GM12892 (cell line): ENCODE data around the gene BCL10. TPM values are rescaled to one million over a fixed set of nuclear protein-coding genes. Genes with fewer than 3 reads are reported as not detected.

ENCODE experiments used
- DNase-seq: peaks from one replicate; pipeline ENCODE4 v3.0.0; 2011; ENCODE audit not compliant: insufficient read length
- FAIRE-seq: peaks from 2 replicates; lab custom pipeline; 2011; peaks lifted over from hg19 to GRCh38; lab: Jason Lieb, UNC
- POLR2A ChIP-seq: IDR thresholded peaks from 2 replicates; pipeline ENCODE4 v1.6.1; 2011; ENCODE audit warnings: low read depth, low read length, control low read depth
- POLR2AphosphoS5 ChIP-seq: IDR thresholded peaks from 2 replicates; pipeline ENCODE4 v1.6.1; 2011; ENCODE audit warnings: low read depth, low read length, control low read depth
- TAF1 ChIP-seq: IDR thresholded peaks from 2 replicates; pipeline ENCODE4 v1.6.1; 2011; ENCODE audit warnings: low read depth, mild to moderate bottlenecking, control low read depth, low read length, borderline replicate concordance
- polyA plus RNA-seq: library from polyadenylated mRNA; unstranded; fragments of >200 nt; gene quantifications from one replicate; pipeline ENCODE4 v1.2.1, GENCODE V29; 2012; ENCODE audit warnings: missing spikeins, inconsistent platforms; ENCODE audit not compliant: missing spikeins

The BCL10 gene
- 18.7 TPM for polyA plus RNA-seq

DNA sequence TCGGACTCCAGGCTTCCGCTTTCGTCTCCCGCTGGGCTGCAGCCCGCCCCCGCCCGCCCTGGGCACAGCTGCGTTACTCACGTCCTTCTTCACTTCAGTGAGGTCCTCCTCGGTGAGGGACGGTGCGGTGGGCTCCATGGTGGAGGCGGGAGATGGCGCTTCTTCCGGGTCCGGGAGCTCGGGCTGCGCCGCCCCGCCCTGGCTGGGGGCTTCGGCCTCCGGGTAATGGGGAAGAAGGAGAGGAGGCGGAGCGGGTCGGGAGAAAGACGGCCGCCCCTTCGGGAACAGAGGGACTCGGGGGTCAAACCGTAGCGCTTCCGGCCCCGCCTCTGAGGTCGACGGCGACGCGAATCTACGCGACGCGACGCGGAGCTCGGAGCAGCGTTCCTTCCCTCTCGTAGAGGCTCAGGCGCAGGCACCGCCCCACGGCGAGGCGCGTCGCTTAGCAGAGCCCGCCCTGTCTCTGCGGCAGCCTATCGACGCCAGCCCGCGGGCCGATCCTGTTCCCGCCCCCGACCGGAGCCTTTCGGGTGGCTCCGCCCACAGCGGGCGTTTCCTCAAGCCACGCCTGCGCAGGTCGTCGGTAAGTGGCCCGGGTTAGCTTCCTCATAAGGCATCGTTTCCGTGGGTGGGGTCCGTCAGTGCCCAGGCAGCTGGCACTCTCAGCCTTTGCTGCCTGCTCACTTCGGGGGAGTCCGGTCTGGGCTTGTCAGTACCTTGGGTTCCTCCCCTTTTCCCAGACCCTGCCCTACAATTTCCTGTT lies at the start of gene BCL10:
Gene BCL10 (minus strand): TSS at position 418 of the 763 bp plus-strand sequence. CDS start 280 bp downstream, at position 138.
- FAIRE-seq: peak; percentile 99
- DNase-seq: peak; percentile 86
- TF ChIP-seq POLR2A (peak; percentile 80), TAF1 (0 out of 2 replicates have a peak, but pooled peaks have one; percentile 20), POLR2AphosphoS5 (peak; percentile 81)

DNA sequence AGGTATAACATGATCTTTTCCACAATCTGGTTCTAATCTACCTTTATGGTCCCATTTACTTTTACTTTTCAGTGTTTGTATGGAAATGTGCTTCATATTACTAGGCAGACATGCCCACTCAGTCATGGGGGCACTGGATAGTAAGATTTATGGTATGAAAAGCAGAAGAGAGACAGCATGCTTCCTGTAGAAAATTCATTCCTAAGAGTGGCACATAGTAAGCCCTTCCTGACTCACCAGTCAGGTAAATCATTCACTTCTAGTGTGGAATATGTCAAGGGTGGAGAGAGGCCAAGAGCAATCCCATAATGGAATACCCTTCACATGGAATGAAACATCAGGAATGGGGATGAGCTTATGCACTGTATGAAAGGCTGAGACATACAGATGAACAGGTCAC lies 49.5 kb upstream of the BCL10 start:
- FAIRE-seq (no peak), DNase-seq (no peak)
- TF ChIP-seq POLR2AphosphoS5: no peak
- TF ChIP-seq TAF1: no peak
- TF ChIP-seq POLR2A: no peak

GRCh38 chr1:85323770-85324169 lies 47.3 kb upstream of the BCL10 start:
- TF ChIP-seq TAF1 (no peak), POLR2A (no peak), POLR2AphosphoS5 (no peak)
- no peak for DNase-seq
- no peak for FAIRE-seq

DNA sequence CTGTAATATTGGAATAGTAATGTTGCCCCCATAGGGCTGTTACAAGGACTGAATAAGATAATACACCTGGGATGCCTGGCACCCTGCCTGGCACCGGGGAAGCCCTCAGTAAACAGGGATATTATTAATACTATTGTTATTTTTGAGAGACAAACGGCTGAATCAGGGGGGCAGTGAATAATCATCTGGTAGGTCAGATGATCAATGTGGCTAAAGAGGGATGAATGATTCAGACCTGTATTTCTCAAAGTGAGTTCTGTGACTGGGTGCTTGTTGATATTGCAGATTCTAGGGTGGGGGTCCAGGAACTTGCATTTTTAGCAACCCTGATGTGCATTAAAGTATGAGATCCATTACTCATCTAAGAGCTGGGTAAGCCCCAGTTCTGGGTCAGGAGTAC lies 46.2 kb upstream of the BCL10 start:
- TF ChIP-seq POLR2AphosphoS5 (no peak), TAF1 (no peak), POLR2A (no peak)
- DNase-seq: no peak
- no peak for FAIRE-seq

- no peak for TF ChIP-seq POLR2AphosphoS5
- no peak for TF ChIP-seq TAF1
- no peak for TF ChIP-seq POLR2A
- FAIRE-seq (peak; percentile 40), DNase-seq (no peak)
Observed at GRCh38 chr1:85321237-85321964, 45.0 kb upstream of the BCL10 start.

DNA sequence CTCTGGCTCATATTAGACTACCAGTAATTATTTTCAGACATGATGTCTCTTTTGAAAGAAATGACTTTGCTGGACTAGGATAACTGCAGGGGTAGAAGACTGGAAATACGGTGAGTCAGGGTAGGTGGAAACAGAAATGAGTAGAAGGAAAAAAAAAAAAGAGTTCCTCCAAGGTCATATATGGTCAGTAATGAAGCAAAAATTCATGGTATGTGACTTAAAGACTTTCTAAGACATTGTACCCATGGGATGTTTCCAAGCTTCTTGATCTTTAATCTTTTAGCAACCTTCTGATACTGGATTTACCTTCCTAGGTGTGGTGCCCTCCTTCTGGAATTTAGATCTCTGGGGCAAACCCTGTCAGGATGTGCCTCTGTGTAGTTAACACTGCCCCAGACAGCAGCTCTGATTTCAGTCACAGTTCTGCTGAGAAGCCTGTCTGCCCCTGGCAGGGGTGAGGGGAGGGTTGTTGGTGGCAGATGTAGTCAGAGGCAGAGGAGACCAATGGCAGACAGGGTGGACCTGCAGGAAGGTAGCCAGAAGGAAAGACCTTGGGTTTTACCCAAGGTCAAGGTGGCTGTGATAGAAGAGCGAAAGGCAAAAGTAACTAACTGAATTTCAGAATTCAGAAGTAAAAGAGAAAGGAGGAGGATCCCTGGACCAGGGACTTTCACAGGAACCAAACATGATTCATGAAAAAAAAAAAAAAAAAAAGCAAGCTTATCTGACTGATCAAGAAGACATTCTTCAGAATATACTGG lies 44.1 kb upstream of the BCL10 start:
- TF ChIP-seq TAF1 (no peak), POLR2AphosphoS5 (no peak)
- no peak for DNase-seq
- no peak for FAIRE-seq

- TF ChIP-seq POLR2A (no peak), TAF1 (no peak), POLR2AphosphoS5 (no peak)
- FAIRE-seq: no peak
- no peak for DNase-seq
Observed at GRCh38 chr1:85319931-85320330, 43.5 kb upstream of the BCL10 start.

DNA sequence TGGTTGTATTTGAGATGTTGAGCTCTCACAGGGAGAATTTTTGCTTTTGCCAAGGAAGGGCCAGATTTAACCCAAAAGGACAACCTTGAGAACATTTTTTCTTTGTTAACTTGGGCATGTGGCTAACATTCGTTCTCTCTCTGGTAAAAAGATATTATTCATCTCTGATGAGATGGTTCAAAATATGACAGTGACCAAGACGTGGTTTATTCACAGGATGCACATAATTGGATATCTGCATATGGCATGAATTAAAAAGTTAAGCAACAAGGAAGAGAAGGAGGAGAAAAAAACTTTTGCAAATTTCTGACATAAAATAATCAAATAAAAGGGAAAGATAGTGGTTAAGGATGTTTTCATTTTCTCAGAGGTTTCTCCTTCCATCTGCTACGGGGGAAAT lies 43.1 kb upstream of the BCL10 start:
- no peak for FAIRE-seq

DNA sequence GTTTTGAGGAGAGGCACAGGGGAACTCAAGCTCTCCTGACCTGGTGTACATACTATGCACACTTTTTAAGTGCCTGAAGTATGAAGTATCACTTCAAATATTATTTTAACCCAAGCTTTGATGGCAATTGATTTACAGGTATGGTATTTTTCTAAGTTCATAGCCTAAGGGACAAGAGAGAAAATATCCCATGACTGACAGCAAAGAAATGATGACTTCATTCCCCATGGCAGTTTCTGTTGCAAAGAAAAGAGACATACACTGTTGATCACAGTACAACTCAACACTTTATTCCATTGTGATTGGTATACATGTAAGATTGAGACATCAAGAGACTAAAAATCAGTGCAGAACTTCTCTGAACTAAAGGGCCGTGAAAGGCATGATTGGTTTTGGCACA lies 41.8 kb upstream of the BCL10 start:
- no peak for DNase-seq
- TF ChIP-seq POLR2AphosphoS5 (no peak), POLR2A (no peak), TAF1 (no peak)
- no peak for FAIRE-seq

More for the DNA sequence above, 43.1 kb upstream of the BCL10 start:
- DNase-seq: no peak
- TF ChIP-seq POLR2AphosphoS5: no peak
- no peak for TF ChIP-seq TAF1
- TF ChIP-seq POLR2A: no peak

DNA sequence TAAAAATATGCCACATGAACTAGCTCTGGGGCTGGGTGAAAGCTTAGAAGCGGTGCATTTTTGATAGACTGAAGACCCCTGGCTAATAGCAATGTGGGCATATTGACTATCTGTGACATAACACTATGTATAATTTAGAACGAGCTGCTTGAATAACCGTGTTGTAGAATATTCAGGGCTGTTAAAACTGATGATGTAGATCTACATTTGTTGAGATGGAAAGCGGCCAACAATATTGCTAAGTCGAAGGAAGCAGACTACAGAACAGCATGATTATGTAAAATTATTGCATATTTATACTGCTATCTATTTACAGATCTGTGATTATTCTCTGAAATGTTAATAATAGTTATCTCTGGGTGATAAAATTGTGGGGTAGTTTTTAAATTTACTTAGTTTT lies 41.1 kb upstream of the BCL10 start:
- no peak for FAIRE-seq
- no peak for TF ChIP-seq TAF1
- no peak for TF ChIP-seq POLR2AphosphoS5
- no peak for TF ChIP-seq POLR2A
- no peak for DNase-seq

DNA sequence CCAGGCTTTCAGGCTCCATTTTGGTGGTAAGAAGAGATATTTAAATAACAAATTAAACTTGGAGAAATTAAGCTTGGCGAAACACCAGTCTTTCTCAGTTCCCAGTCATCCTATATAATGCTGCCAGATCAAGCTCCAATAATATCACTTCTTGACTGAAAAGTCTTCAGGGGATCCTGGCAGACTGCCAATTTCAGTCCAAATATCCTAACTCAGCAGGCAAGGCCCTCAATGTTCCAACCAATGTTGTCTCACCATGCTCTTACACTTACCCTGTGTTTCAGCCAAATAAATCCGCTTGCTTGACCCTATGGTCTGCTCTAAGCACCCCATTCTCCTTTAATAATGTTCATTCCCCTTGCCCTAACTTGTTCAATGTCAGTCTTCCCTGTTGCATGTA lies 39.9 kb upstream of the BCL10 start:
- FAIRE-seq: no peak
- no peak for TF ChIP-seq TAF1
- no peak for TF ChIP-seq POLR2A
- TF ChIP-seq POLR2AphosphoS5: no peak
- DNase-seq: no peak

DNA sequence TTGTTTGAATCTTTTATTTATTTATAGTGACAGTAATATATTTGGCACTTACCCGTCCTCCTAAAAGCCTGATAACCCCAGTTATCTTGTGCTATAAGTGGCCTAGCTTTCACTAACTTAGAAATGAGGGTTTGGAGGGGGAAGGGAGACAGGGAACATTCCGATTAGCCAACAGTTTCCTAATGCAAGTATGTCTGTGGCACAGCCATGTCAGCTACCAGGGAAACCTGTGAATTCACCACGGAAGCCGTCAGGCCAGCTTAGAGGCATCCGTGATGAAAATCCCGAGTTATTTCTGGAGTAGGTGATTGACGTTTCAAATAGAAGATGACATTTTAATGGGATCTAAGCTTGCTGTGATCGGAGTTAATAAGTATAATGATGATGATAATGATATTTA lies 39.4 kb upstream of the BCL10 start:
- FAIRE-seq (no peak), DNase-seq (no peak)
- TF ChIP-seq TAF1 (no peak), POLR2A (no peak), POLR2AphosphoS5 (no peak)

- DNase-seq (no peak), FAIRE-seq (no peak)
- TF ChIP-seq POLR2AphosphoS5: no peak
- TF ChIP-seq POLR2A: no peak
- no peak for TF ChIP-seq TAF1
Observed at GRCh38 chr1:85314726-85315125, 38.3 kb upstream of the BCL10 start.
